Measurements from ENCODE around the gene PDE8A. TPM values are rescaled to one million over a fixed set of nuclear protein-coding genes. Genes with fewer than 3 reads are reported as not detected.

PDE8A gene
- total and polyA plus RNA-seq, 11 donors: 9.4 to 21.5 (median 15.9) TPM

- intact Hi-C loops (cut with DNase I): no loop called here
- Histone ChIP-seq H3K9me3 (no peaks in the 10 kb centered on the region), H3K27ac (peak overlapping the region in 9 of 12 donors; percentile 30 to 72 (median 49)), H3K36me3 (no peaks in the 10 kb centered on the region), H3K4me3 (peak overlapping the region in 2 of 12 donors; percentile 7 to 13), H3K27me3 (no peaks in the 10 kb centered on the region), H3K4me1 (peaks cover 0 to 30% (median 16%) of the 10 kb centered on the region in 12 donors)
- ATAC-seq: peak in 2 of 4 donors; percentile 2 to 5
- WGBS, 4 donors: 77 to 91% (median 84%) methylated on average over 7 to 11 of the region's 11 CpGs
- TF ChIP-seq CTCF (IDR thresholded peaks at IDR 0.05): no peak
- no peak for TF ChIP-seq POLR2A (IDR thresholded peaks at IDR 0.05)
- DNase-seq: no peak
Observed at GRCh38 chr15:84944861-84945260, 36.8 kb upstream of the PDE8A start.

- DNase-seq: peak in 3 of 5 donors; percentile 34 to 79 (median 63)
Observed at GRCh38 chr15:84946772-84947489, 34.7 kb upstream of the PDE8A start.

GRCh38 chr15:84947947-84948830, 33.5 kb upstream of the PDE8A start:
- DNase-seq: peak in 3 of 5 donors; percentile 31 to 70 (median 52)
- intact Hi-C loops (cut with DNase I): no loop called here
- peak in 3 of 4 donors; percentile 43 to 77 (median 52) for ATAC-seq
- TF ChIP-seq CTCF (IDR thresholded peaks at IDR 0.05) (no peak), POLR2A (IDR thresholded peaks at IDR 0.05) (no peak)
- Histone ChIP-seq H3K36me3 (no peaks in the 10 kb centered on the region), H3K4me3 (no peak overlapping the region), H3K4me1 (peaks cover 0 to 30% (median 15%) of the 10 kb centered on the region in 12 donors), H3K9me3 (no peaks in the 10 kb centered on the region), H3K27me3 (no peaks in the 10 kb centered on the region), H3K27ac (peak overlapping the region in 8 of 12 donors; percentile 9 to 69 (median 38))
- WGBS, 4 donors: 65 to 84% (median 72%) methylated on average over 4 of the region's 4 CpGs

More at GRCh38 chr15:84946772-84947489, 34.7 kb upstream of the PDE8A start:
- TF ChIP-seq CTCF (IDR thresholded peaks at IDR 0.05): no peak
- TF ChIP-seq POLR2A (IDR thresholded peaks at IDR 0.05): no peak
- Histone ChIP-seq H3K27me3 (no peaks in the 10 kb centered on the region), H3K27ac (peak overlapping the region in 8 of 12 donors; percentile 6 to 60 (median 38)), H3K4me1 (peaks cover 0 to 30% (median 15%) of the 10 kb centered on the region in 12 donors), H3K36me3 (no peaks in the 10 kb centered on the region), H3K4me3 (no peak overlapping the region), H3K9me3 (no peaks in the 10 kb centered on the region)
- 70 to 87% (median 80%) methylated on average over 5 of the region's 5 CpGs for WGBS, 4 donors
- ATAC-seq: peak; percentile 43 to 72 (median 52)
- intact Hi-C loops (cut with DNase I): no loop called here

GRCh38 chr15:84949043-84949442, 32.6 kb upstream of the PDE8A start:
- DNase-seq: no peak
- intact Hi-C loops (cut with DNase I): no loop called here
- Histone ChIP-seq H3K27ac (peak overlapping the region in 4 of 12 donors; percentile 14 to 60 (median 42)), H3K9me3 (no peaks in the 10 kb centered on the region), H3K4me1 (peaks cover 0 to 30% (median 14%) of the 10 kb centered on the region in 12 donors), H3K4me3 (no peak overlapping the region), H3K27me3 (no peaks in the 10 kb centered on the region), H3K36me3 (no peaks in the 10 kb centered on the region)
- peak in 1 of 4 donors; percentile 42 for ATAC-seq
- 88 to 98% (median 93%) methylated on average over 2 of the region's 2 CpGs for WGBS, 4 donors
- no peak for TF ChIP-seq CTCF (IDR thresholded peaks at IDR 0.05)
- TF ChIP-seq POLR2A (IDR thresholded peaks at IDR 0.05): no peak
